NOMO-1 treated with dmso at 0.1 percent for 144 hours (cell line): ENCODE data around the gene RNF150.

Experiments used
- DNase-seq: peaks from one replicate; lab custom pipeline; 2025; ENCODE audit not compliant: unreplicated experiment; lab: John Stamatoyannopoulos, UW

Gene RNF150

GRCh38 chr4:140930557-140930956 lies 202.7 kb downstream of the RNF150 start:
- no peak for DNase-seq

- DNase-seq: no peak
Observed at GRCh38 chr4:140930011-140930410, 203.3 kb downstream of the RNF150 start.

DNA sequence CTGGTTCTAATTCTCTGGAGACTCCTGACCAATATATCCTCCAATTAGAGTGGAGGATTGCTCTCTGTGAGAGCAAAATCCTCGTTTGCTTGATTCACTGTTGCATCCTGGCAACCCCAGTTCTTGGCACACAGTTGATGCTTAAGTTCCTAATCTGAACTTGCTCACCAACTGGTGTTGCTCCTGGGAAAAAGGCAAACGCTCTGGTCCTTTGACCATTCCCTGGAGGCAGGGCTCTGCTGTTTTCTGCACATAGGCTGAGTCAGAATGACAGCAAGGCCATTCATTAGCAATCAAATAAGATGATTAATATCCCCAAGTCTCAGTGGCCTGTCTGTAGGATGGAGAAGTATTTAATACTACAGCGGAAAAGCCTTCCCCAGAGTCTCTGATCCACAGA lies 204.4 kb downstream of the RNF150 start:
- DNase-seq: no peak

- DNase-seq: no peak
Observed at GRCh38 chr4:140926672-140927071, 206.6 kb downstream of the RNF150 start.

- DNase-seq: no peak
Observed at GRCh38 chr4:140925417-140925816, 207.9 kb downstream of the RNF150 start.

GRCh38 chr4:140924761-140925392 lies 208.4 kb downstream of the RNF150 start:
- DNase-seq: no peak

DNA sequence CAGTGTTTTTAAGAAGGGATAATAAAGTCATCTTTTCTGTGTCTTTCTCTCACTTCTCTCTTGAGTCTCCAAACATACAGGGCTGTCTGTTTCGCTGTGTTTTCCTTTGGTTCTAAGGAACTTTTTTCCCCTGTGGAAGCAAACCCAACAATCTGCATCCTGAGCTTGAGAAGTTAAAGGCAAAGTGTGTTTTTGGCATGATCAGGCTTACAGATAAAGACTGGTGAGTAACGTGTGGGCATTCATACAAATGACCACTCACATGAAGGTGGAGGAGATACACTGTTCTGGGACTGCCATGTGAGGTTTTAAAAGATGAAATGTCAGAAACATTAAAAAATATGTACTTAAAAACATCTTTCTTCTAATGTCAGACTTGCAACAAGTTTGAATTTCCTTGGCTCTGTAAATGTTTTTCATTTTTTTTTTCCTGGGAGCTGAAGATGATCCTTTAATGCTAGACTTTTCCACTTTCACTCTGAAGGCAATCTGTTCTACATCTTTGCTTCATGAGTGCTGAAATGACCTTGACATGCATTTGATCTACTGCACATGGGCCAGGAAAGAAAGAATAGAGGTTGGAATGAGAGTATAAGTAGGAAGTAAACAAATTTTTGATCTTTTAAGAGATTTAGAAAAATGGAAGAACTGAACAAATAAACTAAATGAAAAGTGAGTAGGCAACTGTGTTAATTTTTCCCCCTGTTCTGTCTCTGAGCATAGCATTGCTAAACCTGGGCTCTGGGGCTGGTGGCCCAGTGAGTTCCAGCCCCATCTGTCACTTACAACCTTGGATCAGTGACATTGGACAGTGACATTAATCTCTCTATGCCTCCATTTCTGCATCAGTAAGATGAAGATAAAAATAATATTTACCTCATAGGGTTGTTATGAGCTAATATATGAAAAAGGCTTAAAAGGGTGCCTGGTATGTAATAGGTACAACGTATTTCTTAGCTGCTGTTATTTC lies 226.0 kb downstream of the RNF150 start:
- no peak for DNase-seq

- no peak for DNase-seq
Observed at GRCh38 chr4:140904904-140905303, 228.4 kb downstream of the RNF150 start.

DNA sequence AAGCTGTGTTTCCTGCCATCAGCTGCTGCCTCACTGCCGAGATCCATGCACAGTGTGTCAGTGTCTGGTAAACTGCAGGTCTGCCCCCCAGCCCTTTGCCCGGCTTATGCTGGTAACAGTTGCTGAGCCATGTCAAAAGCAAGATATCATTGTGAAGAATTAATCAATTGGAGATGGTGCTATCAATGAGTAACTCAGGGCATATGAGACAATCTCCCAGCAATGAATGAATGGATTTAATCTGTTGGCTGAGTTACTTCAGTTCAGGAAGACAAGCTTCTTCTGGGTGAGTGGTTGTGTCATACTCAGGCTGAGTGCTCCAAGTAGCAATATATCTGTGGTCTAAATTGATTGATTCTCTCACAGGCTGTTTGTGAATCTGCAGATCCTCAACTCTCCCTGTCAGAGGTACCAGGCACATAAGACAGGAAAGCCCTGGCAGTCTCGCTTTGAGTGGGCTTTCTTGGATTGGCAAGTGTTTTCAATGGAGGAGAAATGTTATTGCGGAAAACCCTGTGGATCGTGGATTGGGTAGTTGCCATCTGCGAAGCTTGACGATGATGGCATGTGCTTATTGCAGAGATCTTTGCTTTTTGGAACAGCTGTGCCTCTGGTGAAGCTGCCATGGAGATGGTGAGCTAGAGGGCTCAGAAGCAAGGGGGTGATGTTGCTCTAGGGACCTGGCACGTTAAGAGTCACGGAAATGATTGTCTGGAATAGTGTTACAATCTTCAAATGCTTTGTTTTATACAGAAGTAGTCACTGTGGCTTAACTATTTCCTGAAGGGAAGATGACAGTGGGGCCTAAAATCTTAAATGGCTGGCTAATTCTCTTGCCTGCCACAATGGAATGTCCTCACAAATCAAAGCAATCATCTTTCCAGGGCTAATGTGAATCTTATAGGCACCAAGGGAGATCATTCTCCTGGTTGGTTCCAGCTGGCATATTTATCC lies 229.5 kb downstream of the RNF150 start:
- DNase-seq: no peak

DNA sequence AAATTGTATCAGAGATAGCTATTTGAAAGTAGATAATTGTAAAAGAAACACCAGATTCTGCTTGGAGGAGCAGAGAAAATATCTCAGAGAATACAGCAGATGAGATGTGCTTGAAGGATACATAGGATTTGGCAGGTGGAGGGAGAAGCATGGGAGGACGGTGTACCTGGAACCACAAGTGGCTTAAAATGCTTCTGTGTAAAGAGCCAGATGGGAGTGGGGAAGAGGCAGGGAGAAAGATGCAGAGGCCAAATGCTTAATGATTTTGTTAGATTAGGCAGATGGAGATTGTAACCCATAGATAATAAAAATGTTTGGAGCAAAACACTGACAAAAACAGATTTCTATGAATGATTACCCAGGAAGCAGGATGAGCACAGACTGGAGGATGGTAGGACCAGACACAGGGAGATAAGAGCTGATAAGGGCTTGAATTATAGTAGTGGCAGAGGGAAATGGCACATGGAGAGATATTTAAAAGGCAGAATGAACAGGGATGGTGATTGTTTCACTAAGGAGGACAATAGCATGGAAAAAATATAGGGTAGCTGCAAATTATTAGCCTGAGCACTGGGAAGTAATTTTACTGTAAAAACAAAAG lies 231.4 kb downstream of the RNF150 start:
- DNase-seq: no peak

GRCh38 chr4:140893939-140894338 lies 239.3 kb downstream of the RNF150 start:
- DNase-seq: no peak

- no peak for DNase-seq
Observed at GRCh38 chr4:140888054-140888453, 245.2 kb downstream of the RNF150 start.

- DNase-seq: no peak
Observed at GRCh38 chr4:140887467-140887866, 245.8 kb downstream of the RNF150 start.

DNA sequence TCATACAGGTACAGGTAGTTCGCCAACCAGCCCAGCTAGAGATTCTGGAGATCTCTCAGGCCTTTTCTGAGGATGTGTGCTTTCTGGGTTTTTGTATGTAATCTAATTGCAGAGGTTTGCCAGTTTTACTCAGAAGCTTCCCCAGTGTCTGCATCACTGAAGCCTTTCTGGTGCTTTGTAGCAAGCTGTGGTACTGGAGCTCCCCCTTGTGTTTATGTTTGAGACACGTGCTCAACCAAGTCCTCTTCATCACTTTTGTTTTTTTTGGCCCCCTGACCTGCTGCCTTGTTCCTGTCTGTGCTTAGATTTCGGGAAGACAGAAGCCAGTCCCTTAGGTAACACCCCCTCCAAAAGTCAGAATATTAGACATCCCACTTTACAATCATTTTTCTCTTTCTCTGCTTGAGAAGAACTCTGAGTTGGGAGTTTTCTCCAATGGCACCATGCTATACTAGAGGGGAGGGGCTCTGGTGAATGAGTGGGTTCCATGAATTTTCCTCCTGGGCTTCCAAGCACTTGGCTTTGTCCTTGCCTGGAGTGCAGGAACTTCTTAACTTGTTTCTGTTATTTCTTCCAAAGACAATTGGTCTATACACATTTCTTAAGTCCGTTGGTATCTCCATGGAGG lies 248.7 kb downstream of the RNF150 start:
- DNase-seq: no peak

DNA sequence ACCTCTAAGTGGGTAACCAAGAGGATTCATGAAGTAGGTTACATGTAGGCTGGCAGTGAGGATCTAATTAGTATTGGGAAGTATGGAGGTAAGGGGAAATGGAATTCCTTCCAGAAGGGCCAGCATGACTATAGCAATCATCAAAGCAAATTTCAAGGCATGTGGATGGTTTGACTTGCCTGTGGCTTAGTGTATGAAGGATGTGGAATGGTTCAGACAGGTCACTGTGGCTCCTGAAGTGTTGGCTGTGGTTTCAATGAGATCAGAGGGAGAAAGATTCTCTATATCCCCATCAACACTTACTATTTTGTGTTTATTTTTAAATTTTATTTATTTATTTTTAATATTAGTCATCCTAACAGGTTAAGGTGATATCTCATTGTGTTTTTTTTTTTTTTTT lies 255.5 kb downstream of the RNF150 start:
- DNase-seq: no peak

DNA sequence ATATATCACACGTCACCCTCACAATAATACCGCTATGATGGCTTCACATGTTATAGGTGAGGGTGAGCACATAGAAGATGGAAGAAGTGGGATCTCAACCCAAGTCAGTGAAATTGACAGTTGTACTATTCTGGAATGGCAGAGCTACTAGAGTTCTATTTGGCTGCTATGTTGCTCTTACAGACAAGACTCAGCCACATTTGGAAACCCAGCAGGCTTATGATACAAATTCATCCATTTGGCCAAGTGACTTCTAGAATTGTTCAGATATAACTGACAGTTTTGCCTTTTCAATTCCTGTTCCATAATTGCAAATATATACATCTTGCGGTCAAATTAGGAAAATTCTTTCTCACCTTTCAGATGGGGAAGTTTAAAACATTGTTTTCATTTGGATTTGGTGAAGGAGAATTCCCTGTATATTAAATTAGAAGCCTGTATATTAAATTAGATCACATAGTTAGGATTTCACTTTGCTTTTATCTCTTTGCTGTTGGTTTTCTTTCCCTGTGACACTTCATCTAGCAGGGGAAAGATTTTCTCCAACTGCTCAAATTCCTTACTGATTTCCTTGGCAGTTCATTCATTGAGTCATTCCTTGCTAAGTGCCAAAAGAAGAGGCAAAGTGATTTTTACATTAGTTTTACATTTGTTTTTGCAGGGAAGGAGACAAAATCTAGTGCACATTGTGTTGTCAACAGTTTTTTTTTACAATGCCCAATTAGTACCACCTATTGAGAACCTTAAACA lies 256.5 kb downstream of the RNF150 start:
- DNase-seq: no peak

GRCh38 chr4:140875746-140876452 lies 257.4 kb downstream of the RNF150 start:
- DNase-seq: no peak

- DNase-seq: no peak
Observed at GRCh38 chr4:140874056-140874455, 259.2 kb downstream of the RNF150 start.

DNA sequence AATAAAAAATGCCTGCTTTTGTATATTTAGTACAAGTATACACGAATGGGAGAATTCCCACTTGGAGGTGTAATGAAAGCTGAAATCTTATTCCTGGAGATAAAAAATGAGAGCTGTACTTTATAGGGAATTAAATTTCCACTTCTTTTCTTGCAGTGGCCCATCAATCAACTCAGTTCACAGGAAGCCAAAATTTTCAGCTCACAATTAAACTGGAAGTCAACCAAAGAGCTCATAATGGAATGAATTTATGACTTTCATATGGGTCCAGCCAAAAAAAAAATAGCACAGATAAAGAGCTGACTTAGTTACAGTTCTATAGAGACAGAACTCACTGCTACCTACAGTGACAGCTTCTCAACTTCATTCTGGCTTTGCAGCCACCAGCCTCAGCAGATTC lies 261.9 kb downstream of the RNF150 start:
- DNase-seq: no peak
